ENCODE results near the gene PACSIN1.
"Not testable (repeated sequence)": the region's sequence is repeated elsewhere in the genome, so short reads cannot be mapped to it uniquely, and the experiment has no call there.

Gene PACSIN1

DNA sequence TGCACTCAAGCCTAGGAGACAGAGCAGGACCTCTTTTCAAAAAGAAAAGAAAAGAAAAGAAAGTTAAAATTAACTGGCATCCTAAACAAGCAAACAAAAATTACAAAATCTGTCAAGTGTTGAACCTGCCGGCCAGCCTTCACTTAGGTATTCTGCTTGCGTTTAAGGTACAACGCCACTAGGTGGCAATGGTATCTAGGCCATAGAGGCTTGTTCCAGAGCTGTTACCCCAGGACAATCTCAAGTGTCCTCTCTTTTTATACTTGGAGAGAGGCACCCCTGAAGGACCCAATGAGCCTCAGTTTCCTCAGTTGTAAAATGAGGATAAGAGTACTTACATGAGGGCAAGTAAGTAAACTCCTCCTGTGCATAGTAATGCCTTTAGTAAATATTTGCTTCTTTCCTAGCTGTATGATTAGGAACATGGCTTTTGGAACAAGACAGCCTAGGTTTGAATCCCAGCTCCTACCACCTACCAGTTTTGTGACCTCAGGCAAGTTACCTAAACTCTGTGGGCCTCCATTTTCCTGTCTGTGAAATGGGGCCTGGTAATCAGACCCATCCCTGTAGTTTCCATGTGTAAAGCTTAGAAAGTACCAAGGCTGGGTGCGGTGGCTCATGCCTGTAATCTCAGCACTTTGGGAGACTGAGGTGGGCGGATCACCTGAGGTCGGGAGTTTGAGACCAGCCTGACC, 5.8 kb upstream of the PACSIN1 start:
- DNase-seq, result peak; percentile 74 to 81 (median 77)

- DNase-seq, result no peak
These were observed 4.9 kb upstream of the PACSIN1 start for GRCh38 chr6:34460796-34461507.

GRCh38 chr6:34462010-34462409, 3.9 kb upstream of the PACSIN1 start:
- no peak for DNase-seq

DNA sequence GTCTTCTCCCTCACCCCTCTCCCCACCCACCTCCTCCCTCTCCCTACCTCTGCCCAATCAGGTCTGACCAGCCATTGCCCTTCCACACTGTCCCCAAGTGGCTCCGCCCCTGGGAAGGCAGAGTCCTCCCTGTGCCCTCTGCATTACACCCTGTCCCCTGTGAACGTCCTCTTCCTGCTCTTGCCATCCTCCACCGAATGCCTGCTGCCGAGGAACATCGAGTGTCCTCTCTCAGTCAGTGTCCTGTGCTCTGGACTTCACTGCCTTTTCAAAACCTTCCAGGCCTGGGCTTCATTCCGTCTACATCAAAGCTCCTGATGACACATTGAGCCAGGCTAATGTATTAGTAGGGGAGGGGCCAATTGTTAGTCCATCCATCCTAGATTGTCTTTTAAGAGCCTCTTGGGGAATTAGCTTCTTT, 3.3 kb upstream of the PACSIN1 start:
- peak; percentile 14 to 47 (median 34) for DNase-seq

DNA sequence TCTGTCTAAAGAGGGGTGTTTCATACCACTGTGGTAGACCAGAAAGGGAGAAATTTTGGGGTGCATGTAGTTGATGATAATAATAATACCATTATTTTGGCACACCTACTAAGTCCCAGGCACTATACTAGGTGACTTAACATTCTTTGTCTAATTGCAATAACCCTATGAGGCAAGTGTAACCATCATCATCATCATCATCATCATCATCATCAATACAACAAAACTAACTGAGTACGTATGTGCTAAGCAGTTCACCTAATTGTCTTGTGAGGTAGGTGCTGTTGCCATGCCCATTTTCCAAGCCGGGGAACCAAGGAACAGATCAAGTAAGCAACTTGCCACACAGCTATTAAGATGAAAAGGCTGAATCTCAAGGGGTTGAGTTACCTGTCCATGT, 2.6 kb upstream of the PACSIN1 start:
- no peak for DNase-seq

DNA sequence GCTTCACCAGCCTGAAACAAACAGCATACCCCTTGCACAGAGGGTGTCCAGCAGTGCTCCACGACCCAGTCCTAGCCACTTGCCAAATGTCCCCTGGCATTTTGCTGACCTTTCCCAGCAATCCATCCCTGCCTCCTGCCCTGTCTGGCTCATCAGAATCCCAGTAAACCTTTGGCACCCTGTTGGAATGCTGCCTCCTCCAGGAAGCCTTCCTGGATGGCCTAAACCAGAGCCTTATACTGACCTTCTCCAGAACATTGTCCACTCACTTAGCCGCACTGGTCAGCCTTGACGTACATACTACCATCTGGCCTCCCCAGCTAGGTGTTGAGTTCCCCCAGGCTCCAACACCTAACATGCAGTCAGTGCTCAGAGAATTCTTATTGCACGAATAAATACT, 2.0 kb upstream of the PACSIN1 start:
- DNase-seq, result no peak

- no peak for DNase-seq
These were observed 638 bp downstream of the PACSIN1 start for GRCh38 chr6:34466242-34467185.

GRCh38 chr6:34468378-34468892, 2.6 kb downstream of the PACSIN1 start:
- peak in 2 of 4 experiments; percentile 34 to 36 for DNase-seq

- DNase-seq, result no peak
These were observed 3.6 kb downstream of the PACSIN1 start for GRCh38 chr6:34469499-34469898.

DNA sequence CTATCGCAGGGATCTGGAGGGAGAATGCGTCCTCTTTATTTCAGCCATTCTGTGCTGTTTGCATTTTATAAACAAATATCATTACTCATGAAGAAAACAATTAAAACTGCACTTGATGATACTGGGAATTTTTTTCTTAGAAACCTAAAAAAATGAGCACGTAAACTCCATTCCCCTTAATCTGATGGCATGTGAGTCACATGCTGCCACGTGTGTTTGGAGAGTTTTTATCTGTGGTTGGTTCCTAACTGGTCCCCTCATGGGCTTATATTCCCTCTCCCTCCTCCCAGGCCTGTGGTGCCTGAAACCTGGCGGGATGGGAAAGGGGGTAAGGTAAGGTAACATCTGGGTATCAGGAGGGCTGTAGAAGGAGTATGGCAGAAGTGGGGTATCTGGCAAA, 6.5 kb downstream of the PACSIN1 start:
- no peak for DNase-seq

DNA sequence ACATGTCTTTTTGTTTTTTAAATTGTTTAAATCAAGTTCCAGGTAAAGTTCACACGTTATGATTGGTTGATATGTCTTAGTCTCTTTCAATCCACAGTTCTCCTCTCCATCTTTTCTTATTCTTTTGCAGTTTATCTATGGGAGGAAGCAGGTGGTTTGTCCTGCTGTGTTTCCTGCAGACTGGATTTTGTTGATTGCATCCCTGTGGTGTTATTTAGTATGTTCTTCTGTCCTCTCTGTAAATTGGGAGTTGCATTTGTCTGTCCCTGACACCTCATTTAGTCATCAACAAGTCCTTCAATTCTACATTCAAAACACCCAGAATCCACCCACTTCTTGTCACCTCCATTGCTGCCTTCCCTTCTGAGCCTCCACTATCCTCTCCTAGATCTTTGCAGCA, 8.1 kb downstream of the PACSIN1 start:
- no peak for DNase-seq

DNA sequence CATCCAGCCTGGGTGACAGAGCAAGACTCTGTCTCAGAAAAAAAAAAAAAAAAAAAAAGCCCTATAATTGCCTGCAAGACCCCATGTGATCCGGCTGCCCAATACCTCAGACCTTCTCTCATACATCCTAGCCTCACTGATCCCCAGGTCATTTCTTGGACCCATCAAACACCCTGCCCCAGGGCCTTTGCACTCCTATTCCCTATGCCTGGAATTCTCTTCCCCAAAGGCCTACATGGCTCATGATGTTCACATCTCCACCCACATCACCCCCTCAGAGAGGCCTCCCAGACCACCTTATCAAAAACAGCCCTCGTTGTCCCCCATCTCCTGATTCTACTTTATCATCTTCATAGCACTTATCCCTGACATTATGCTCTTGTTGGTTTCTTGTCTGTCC, 8.9 kb downstream of the PACSIN1 start:
- no peak for DNase-seq

GRCh38 chr6:34475238-34475682, 9.4 kb downstream of the PACSIN1 start:
- no peak for DNase-seq

DNA sequence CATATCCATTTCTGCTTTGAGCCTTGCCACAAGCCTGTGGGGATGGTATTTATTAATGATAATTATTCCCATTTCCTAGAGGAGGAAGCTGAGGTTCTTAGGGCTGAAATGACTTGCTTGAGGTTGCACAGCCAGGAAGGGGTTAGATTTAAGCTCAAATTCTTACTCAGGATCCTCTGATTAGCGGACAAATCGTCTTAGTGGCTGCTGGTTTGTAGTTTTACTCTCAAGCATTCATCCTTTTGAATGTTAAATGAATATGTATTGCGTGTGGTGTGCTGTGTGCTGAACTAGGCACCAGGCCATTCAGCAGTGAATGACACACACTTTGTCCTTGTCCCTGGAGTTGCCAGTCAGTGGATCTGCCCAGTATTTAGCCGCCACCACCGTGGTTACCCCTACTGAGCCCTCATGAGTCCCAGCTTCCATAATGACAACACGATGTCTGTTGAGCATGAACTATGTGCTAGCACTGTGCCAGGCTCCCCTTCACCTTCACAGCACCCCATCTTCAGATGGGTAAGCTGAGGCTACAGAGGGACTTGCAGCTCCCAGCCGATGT, 10.0 kb downstream of the PACSIN1 start:
- DNase-seq, result no peak

GRCh38 chr6:34476447-34476846, 10.6 kb downstream of the PACSIN1 start:
- DNase-seq, result no peak

- DNase-seq, result no peak
These were observed 11.0 kb downstream of the PACSIN1 start for GRCh38 chr6:34476921-34477320.

GRCh38 chr6:34478796-34479195, 12.9 kb downstream of the PACSIN1 start:
- no peak for DNase-seq

GRCh38 chr6:34483781-34484180, 17.9 kb downstream of the PACSIN1 start:
- not testable (repeated sequence) for DNase-seq

- DNase-seq, result no peak
These were observed 18.5 kb downstream of the PACSIN1 start for GRCh38 chr6:34484391-34484790.

DNA sequence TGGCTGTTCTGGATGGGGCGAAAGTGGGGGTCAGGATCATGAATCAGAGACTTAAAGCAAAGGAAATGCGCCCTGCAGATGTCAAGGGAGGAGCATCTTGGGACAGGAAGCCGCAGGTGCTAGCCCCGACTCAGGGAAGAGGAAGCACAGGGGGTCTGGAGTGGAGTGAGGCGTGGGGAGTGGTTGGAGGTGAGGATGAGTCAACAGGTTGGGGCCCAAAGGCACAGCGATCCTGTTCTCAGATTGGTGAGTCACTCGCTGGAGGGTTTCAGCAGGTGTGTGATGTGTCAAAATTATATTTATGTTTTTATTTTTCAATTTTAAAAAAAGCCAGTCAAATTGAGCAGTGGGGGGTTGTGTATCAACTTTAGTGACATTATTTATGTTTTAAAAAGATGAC, 19.0 kb downstream of the PACSIN1 start:
- no peak for DNase-seq

DNA sequence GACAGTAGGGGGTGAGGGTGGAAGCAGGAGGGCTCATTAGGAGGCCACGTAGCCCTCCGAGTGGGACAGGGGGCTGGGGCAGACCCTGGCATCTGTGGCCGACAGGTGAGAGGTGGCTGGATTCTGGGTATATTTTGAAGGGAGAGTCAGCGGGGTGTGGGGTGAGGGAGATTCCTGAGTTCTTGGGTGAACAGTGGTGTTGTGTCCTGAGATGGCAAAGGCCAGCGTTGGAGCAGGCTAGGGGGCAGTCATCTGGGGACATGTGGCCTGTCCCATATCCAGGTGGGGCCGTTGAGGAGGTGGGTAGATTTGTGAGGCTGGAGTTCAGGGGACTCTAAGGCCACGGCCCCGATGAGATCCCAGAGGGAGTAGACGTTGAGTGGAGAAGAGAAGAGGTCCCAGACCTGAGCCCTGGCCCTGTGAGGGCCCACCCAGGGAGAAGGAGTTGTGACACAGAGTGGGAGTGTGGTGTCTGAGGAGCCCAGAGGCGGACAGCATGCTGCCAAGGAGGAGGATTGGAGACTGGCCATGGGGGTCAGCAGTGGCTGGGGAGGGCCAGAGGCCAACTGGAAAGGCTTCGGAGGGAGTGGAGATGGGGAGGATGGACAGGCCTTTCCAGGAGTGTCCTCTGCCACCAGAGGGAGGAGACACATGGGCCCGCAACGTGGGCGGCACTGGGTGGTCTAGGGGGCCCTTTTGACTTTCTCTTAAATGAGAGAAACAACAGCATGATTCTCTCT, 19.6 kb downstream of the PACSIN1 start:
- no peak for DNase-seq
